ENCODE data around the gene TDRD9.
"Not testable (repeated sequence)": the region's sequence is repeated elsewhere in the genome, so short reads cannot be mapped to it uniquely, and the experiment has no call there.

Gene TDRD9

DNA sequence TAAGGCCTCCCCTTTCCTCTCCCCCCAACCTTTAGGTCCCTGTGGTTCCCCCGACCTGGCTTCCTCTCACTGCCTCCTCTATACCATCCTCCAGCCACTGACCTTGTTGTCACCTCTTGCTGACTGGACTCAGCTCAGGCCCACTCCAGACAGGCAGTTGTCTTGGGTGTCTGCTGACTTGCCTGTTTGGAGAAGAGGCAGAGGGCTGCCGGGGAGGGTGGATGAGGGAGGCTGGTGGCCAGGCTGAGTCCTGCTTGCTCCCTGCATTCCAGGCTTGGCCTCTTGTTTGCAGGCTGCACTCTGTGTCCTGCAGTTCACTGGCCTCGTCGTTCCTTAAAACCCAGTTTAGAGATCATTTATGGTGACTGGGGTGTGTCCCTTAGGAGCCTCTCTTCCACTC, 45.1 kb downstream of the TDRD9 start:
- H3K36me3 ChIP-seq (replicated peaks; ENCODE audit: insufficient read depth, low read length), result no peaks in the 10 kb centered on the region
- no peak overlapping the region for H3K4me3 ChIP-seq (ENCODE audit: low read length)
- H3K9ac ChIP-seq (ENCODE audit: low read length), result no peak overlapping the region
- H3K4me2 ChIP-seq (ENCODE audit: low read depth, low read length), result no peak overlapping the region
- H3F3A ChIP-seq (ENCODE audit: insufficient read depth, low read length), result no peaks in the 10 kb centered on the region
- no peak overlapping the region for H3K27ac ChIP-seq (ENCODE audit: low read length)
- no peak for TF ChIP-seq EZH2phosphoT487 (IDR thresholded peaks at IDR 0.05; ENCODE audit: low read length)
- H4K20me1 ChIP-seq (ENCODE audit: insufficient read depth, low read length), result no peaks in the 10 kb centered on the region
- no peaks in the 10 kb centered on the region for H3K27me3 ChIP-seq (replicated peaks; ENCODE audit: insufficient read depth, low read length)
- H3K4me1 ChIP-seq (ENCODE audit: low read length), result no peaks in the 10 kb centered on the region
- no peaks in the 10 kb centered on the region for H3K9me3 ChIP-seq (replicated peaks; ENCODE audit: insufficient read depth, low read length)
- no peak overlapping the region for H2AFZ ChIP-seq (ENCODE audit: low read length)
- no peaks in the 10 kb centered on the region for H3K79me2 ChIP-seq (ENCODE audit: low read length)
- DNase-seq, result no peak
- H3K9me2 ChIP-seq (replicated peaks; ENCODE audit: insufficient read depth, low read length), result no peaks in the 10 kb centered on the region

DNA sequence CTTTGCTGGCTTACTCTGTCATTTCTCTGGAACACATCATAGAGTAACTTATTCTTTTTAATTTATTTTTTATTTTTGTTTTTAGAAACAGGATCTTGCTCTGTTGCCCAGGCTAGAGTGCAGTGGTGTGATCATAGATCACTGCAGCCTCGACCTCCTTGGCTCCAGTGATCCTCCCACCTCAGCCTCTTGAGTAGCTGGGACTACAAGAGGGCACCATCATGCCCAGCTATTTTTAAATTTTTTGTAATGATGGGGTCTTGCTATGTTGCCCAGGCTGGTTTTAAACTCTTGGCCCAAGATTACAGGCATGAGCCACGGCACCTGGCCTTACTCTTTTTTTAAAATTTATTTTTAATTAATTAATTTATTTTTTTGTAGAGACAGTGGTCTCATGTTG, 46.3 kb downstream of the TDRD9 start:
- no peak overlapping the region for H3K9ac ChIP-seq (ENCODE audit: low read length)
- no peak overlapping the region for H3K27ac ChIP-seq (ENCODE audit: low read length)
- no peaks in the 10 kb centered on the region for H3K9me2 ChIP-seq (replicated peaks; ENCODE audit: insufficient read depth, low read length)
- no peak for TF ChIP-seq EZH2phosphoT487 (IDR thresholded peaks at IDR 0.05; ENCODE audit: low read length)
- no peak for TF ChIP-seq EZH2 (optimal IDR thresholded peaks at IDR 0.05; ENCODE audit: low read depth, low read length)
- TF ChIP-seq, protein P1, sequence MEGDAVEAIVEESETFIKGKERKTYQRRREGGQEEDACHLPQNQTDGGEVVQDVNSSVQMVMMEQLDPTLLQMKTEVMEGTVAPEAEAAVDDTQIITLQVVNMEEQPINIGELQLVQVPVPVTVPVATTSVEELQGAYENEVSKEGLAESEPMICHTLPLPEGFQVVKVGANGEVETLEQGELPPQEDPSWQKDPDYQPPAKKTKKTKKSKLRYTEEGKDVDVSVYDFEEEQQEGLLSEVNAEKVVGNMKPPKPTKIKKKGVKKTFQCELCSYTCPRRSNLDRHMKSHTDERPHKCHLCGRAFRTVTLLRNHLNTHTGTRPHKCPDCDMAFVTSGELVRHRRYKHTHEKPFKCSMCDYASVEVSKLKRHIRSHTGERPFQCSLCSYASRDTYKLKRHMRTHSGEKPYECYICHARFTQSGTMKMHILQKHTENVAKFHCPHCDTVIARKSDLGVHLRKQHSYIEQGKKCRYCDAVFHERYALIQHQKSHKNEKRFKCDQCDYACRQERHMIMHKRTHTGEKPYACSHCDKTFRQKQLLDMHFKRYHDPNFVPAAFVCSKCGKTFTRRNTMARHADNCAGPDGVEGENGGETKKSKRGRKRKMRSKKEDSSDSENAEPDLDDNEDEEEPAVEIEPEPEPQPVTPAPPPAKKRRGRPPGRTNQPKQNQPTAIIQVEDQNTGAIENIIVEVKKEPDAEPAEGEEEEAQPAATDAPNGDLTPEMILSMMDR (IDR thresholded peaks at IDR 0.05; ENCODE audit: low read length), result no peak
- no peak overlapping the region for H2AFZ ChIP-seq (ENCODE audit: low read length)
- no peak overlapping the region for H3K4me2 ChIP-seq (ENCODE audit: low read depth, low read length)
- no peaks in the 10 kb centered on the region for H3F3A ChIP-seq (ENCODE audit: insufficient read depth, low read length)
- H3K9me3 ChIP-seq (replicated peaks; ENCODE audit: insufficient read depth, low read length), result no peaks in the 10 kb centered on the region
- H4K20me1 ChIP-seq (ENCODE audit: insufficient read depth, low read length), result no peaks in the 10 kb centered on the region
- H3K27me3 ChIP-seq (replicated peaks; ENCODE audit: insufficient read depth, low read length), result no peaks in the 10 kb centered on the region
- no peaks in the 10 kb centered on the region for H3K79me2 ChIP-seq (ENCODE audit: low read length)
- no peak for DNase-seq
- H3K36me3 ChIP-seq (replicated peaks; ENCODE audit: insufficient read depth, low read length), result no peaks in the 10 kb centered on the region
- H3K4me3 ChIP-seq (ENCODE audit: low read length), result no peak overlapping the region
- H3K4me1 ChIP-seq (ENCODE audit: low read length), result no peaks in the 10 kb centered on the region

DNA sequence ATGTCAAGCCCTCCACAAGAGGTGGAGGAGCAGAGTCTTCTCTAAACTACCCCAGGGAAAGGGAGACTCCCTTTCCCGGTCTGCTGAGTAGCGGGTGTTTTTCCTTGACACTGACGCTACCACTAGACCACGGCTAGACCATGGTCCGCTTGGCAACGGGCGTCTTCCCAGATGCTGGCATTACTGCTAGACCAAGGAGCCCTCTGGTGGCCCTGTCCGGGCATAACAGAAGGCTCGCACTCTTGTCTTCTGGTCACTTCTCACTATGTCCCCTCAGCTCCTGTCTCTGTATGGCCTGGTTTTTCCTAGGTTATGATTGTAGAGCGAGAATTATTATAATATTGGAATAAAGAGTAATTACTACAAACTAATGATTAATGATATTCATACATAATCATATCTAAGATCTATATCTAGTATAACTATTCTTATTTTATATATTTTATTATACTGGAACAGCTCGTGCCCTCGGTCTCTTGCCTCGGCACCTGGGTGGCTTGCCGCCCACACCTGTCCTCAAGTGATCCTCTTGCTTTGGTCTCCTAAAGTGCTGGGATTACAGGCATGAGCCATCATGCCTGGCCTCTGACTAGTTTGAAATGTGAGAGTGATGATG, 52.5 kb downstream of the TDRD9 start:
- not testable (repeated sequence) for H3K36me3 ChIP-seq (replicated peaks; ENCODE audit: insufficient read depth, low read length); H3K27ac ChIP-seq (ENCODE audit: low read length); H3K4me2 ChIP-seq (ENCODE audit: low read depth, low read length); H2AFZ ChIP-seq (ENCODE audit: low read length); H3K27me3 ChIP-seq (replicated peaks; ENCODE audit: insufficient read depth, low read length); H3K79me2 ChIP-seq (ENCODE audit: low read length); H3K4me1 ChIP-seq (ENCODE audit: low read length); DNase-seq; H4K20me1 ChIP-seq (ENCODE audit: insufficient read depth, low read length); H3K9me3 ChIP-seq (replicated peaks; ENCODE audit: insufficient read depth, low read length); H3K9ac ChIP-seq (ENCODE audit: low read length); H3K9me2 ChIP-seq (replicated peaks; ENCODE audit: insufficient read depth, low read length); H3K4me3 ChIP-seq (ENCODE audit: low read length); H3F3A ChIP-seq (ENCODE audit: insufficient read depth, low read length)

DNA sequence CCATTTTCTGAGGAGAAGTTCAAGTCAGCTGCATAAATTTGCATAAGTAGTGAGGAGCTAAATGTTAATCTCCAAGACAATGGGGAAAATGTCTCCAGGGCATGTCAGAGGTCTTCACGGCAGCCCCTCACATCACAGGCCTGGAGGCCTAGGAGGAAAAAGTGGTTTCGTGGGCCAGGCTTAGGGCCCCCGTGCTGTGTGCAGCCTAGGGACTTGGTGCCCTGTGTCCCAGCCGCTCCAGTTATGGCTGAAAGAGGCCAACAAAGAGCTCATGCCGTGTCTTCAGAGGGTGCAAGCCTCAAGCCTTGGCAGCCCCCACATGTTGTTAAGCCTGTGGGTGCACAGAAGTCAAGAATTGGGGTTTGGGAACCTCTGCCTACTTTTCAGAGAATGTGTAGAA, 55.9 kb downstream of the TDRD9 start:
- Histone ChIP-seq H3K4me3 (ENCODE audit: low read length) (no peak overlapping the region), H4K20me1 (ENCODE audit: insufficient read depth, low read length) (no peaks in the 10 kb centered on the region), H3K9me3 (replicated peaks; ENCODE audit: insufficient read depth, low read length) (no peaks in the 10 kb centered on the region)

More for the DNA sequence above, 55.9 kb downstream of the TDRD9 start:
- DNase-seq, result no peak
- Histone ChIP-seq H3F3A (ENCODE audit: insufficient read depth, low read length) (no peaks in the 10 kb centered on the region), H3K27ac (ENCODE audit: low read length) (no peak overlapping the region), H3K9ac (ENCODE audit: low read length) (no peak overlapping the region), H3K36me3 (replicated peaks; ENCODE audit: insufficient read depth, low read length) (no peaks in the 10 kb centered on the region), H3K27me3 (replicated peaks; ENCODE audit: insufficient read depth, low read length) (no peaks in the 10 kb centered on the region), H3K4me1 (ENCODE audit: low read length) (no peaks in the 10 kb centered on the region), H3K4me2 (ENCODE audit: low read depth, low read length) (no peak overlapping the region), H2AFZ (ENCODE audit: low read length) (no peak overlapping the region), H3K79me2 (ENCODE audit: low read length) (no peaks in the 10 kb centered on the region), H3K9me2 (replicated peaks; ENCODE audit: insufficient read depth, low read length) (no peaks in the 10 kb centered on the region)
- TF ChIP-seq EZH2phosphoT487 (IDR thresholded peaks at IDR 0.05; ENCODE audit: low read length) (no peak), EZH2 (optimal IDR thresholded peaks at IDR 0.05; ENCODE audit: low read depth, low read length) (no peak)
- TF ChIP-seq, protein P1 (IDR thresholded peaks at IDR 0.05; ENCODE audit: low read length), result no peak

Measured in MM.1S (cell line).